ENCODE data around the gene CBL.

CBL gene

GRCh38 chr11:119195680-119196079, 10.5 kb upstream of the CBL start:
- TF ChIP-seq RAD21 (IDR thresholded peaks at IDR 0.05; ENCODE audit: low read depth): no peak
- TF ChIP-seq MAX (IDR thresholded peaks at IDR 0.05): no peak
- TF ChIP-seq TAF1 (IDR thresholded peaks at IDR 0.05; ENCODE audit: low read depth): no peak
- TF ChIP-seq CEBPB (IDR thresholded peaks at IDR 0.05): no peak
- TF ChIP-seq NFIC (IDR thresholded peaks at IDR 0.05): no peak

GRCh38 chr11:119196833-119197483, 9.2 kb upstream of the CBL start:
- TF ChIP-seq REST (IDR thresholded peaks at IDR 0.05; ENCODE audit: low read depth): no peak
- TF ChIP-seq CREB1 (IDR thresholded peaks at IDR 0.05; ENCODE audit: low read depth): no peak
- TF ChIP-seq EGR1 (IDR thresholded peaks at IDR 0.05): no peak
- TF ChIP-seq FOXM1 (IDR thresholded peaks at IDR 0.05; ENCODE audit: borderline replicate concordance, low read depth): no peak
- TF ChIP-seq TCF12 (IDR thresholded peaks at IDR 0.05; ENCODE audit: low read depth): no peak
- TF ChIP-seq RAD21 (IDR thresholded peaks at IDR 0.05; ENCODE audit: low read depth): peak; percentile 94
- peak; percentile 52; the same call in 1 of the 2 replicates for TF ChIP-seq CEBPB (IDR thresholded peaks at IDR 0.05)

GRCh38 chr11:119198925-119199324, 7.2 kb upstream of the CBL start:
- 0 out of 2 replicates have a peak, but pooled peaks have one; percentile 29 for TF ChIP-seq USF1 (IDR thresholded peaks at IDR 0.05)
- no peak for TF ChIP-seq CEBPB (IDR thresholded peaks at IDR 0.05)

GRCh38 chr11:119202554-119202953, 3.6 kb upstream of the CBL start:
- no peak for TF ChIP-seq REST (IDR thresholded peaks at IDR 0.05; ENCODE audit: low read depth)

- TF ChIP-seq MAX (IDR thresholded peaks at IDR 0.05) (no peak), EGR1 (IDR thresholded peaks at IDR 0.05) (no peak), TCF12 (IDR thresholded peaks at IDR 0.05; ENCODE audit: low read depth) (no peak), NFIC (IDR thresholded peaks at IDR 0.05) (no peak), TEAD4 (IDR thresholded peaks at IDR 0.05) (no peak), ZBTB7A (IDR thresholded peaks at IDR 0.05; ENCODE audit: low read depth) (no peak), CREB1 (IDR thresholded peaks at IDR 0.05; ENCODE audit: low read depth) (no peak), USF1 (IDR thresholded peaks at IDR 0.05) (no peak), REST (IDR thresholded peaks at IDR 0.05; ENCODE audit: low read depth) (no peak), TAF1 (IDR thresholded peaks at IDR 0.05; ENCODE audit: low read depth) (no peak), EP300 (IDR thresholded peaks at IDR 0.05; ENCODE audit: borderline replicate concordance) (no peak), CEBPB (IDR thresholded peaks at IDR 0.05) (no peak), RAD21 (IDR thresholded peaks at IDR 0.05; ENCODE audit: low read depth) (no peak), FOXM1 (IDR thresholded peaks at IDR 0.05; ENCODE audit: borderline replicate concordance, low read depth) (no peak), YY1 (IDR thresholded peaks at IDR 0.05; ENCODE audit: low read depth) (no peak)
Measured at GRCh38 chr11:119204066-119204465, 2.1 kb upstream of the CBL start.

All from Ishikawa (cell line).